A549 (cell line): Measurements from ENCODE around the gene PYGM. TPM values are rescaled to one million over a fixed set of nuclear protein-coding genes. Genes with fewer than 3 reads are reported as not detected.

Experiments used
- ATAC-seq, 2 experiments: fragments of 200-7000 bp in 1 of 2; fragments of >200 bp in 1 of 2; cut with Nextera tagmentation in 1 of 2; cut with Tn5 transposase in 1 of 2; 3 replicates each; pipeline versions ENCODE4 v1.8.0 to v1.9.1; 2018 to 2020; ENCODE audit warnings: mild to moderate bottlenecking in 1 of 2, moderate library complexity in 1 of 2
- CTCF ChIA-PET: fragments of 300-600 bp; sonication (Branson Sonifier 250); formaldehyde crosslinking; extraction: SDS; loops from one replicate; lab custom pipeline; 2021; ENCODE audit warnings: antibody characterized with exemption, inconsistent platforms; lab: Yijun Ruan, JAX
- POLR2A ChIA-PET: fragments of 350-600 bp; formaldehyde crosslinking; extraction: SDS; loops from one replicate; lab custom pipeline; 2021; ENCODE audit warnings: antibody characterized with exemption, inconsistent platforms; lab: Yijun Ruan, JAX
- DNase-seq, 2 experiments: peaks; one replicate each; pipeline versions ENCODE4 v3.0.0 to v3.0.0-alpha.2; 2011 to 2016; ENCODE audit warnings: low read depth in 1 of 2, low spot score in 1 of 2
- FAIRE-seq: peaks from 2 replicates; lab custom pipeline; 2011; peaks lifted over from hg19 to GRCh38; lab: Jason Lieb, UNC
- H3K27ac ChIP-seq, 2 experiments: fragments of >200 bp; sonication (Bioruptor Twin); formaldehyde crosslinking; 3 replicates each; pipeline ENCODE4 v1.5.1; 2016 to 2017
- H3K4me1 ChIP-seq: fragments of >200 bp; sonication (Bioruptor Twin); formaldehyde crosslinking; 3 replicates; pipeline ENCODE4 v1.6.1; 2016
- H3K4me2 ChIP-seq: fragments of >200 bp; sonication (Bioruptor Twin); formaldehyde crosslinking; 3 replicates; pipeline ENCODE4 v1.6.1; 2016
- H3K4me3 ChIP-seq: fragments of >200 bp; sonication (Bioruptor Twin); formaldehyde crosslinking; 3 replicates; pipeline ENCODE4 v1.5.1; 2016
- H3K9me3 ChIP-seq: fragments of >200 bp; sonication (Bioruptor Twin); formaldehyde crosslinking; 3 replicates; pipeline ENCODE4 v1.6.1; 2016
- CEBPB ChIP-seq, 2 experiments: fragments of >200 bp in 1 of 2; sonication (Bioruptor Twin) in 1 of 2; formaldehyde crosslinking in 1 of 2; IDR thresholded peaks; 2 replicates each; pipeline ENCODE4 v1.6.1; 2012 to 2016
- CHD4 ChIP-seq: fragments of 200-600 bp; sonication (generic); IDR thresholded peaks from 2 replicates; pipeline ENCODE4 v1.6.1; 2016; ENCODE audit warnings: antibody characterized with exemption, mild to moderate bottlenecking, borderline replicate concordance
- EP300 ChIP-seq, 2 experiments: fragments of >200 bp; sonication (Bioruptor Twin); formaldehyde crosslinking; IDR thresholded peaks; 2 replicates in 1 of 2; 3 replicates in 1 of 2; pipeline ENCODE4 v1.6.1; 2016 to 2017
- FOSB ChIP-seq: fragments of 250-450 bp; sonication (Bioruptor Pico); IDR thresholded peaks from 2 replicates; pipeline ENCODE4 v1.5.0; 2020; ENCODE audit warnings: mild to moderate bottlenecking, moderate library complexity
- FOSL2 ChIP-seq, 2 experiments: fragments of 450-650 bp in 1 of 2; fragments of >200 bp in 1 of 2; sonication (Bioruptor Twin) in 1 of 2; formaldehyde crosslinking; IDR thresholded peaks; 2 replicates each; pipeline versions ENCODE4 v1.5.0 to v1.6.1; 2016 to 2020; ENCODE audit warnings: mild to moderate bottlenecking in 1 of 2, moderate library complexity in 1 of 2
- FOXS1 ChIP-seq: fragments of 250-450 bp; sonication (Bioruptor Pico); IDR thresholded peaks from 2 replicates; pipeline ENCODE4 v1.5.0; 2020; ENCODE audit warnings: mild to moderate bottlenecking, moderate library complexity
- GATA3 ChIP-seq: IDR thresholded peaks from 2 replicates; pipeline ENCODE4 v1.6.1; 2012; ENCODE audit warnings: borderline replicate concordance
- HDAC2 ChIP-seq: fragments of 200-600 bp; sonication (generic); IDR thresholded peaks from 2 replicates; pipeline ENCODE4 v1.6.1; 2016
- HOXB13 ChIP-seq: fragments of 250-450 bp; sonication (Bioruptor Pico); IDR thresholded peaks from 2 replicates; pipeline ENCODE4 v1.5.0; 2020; ENCODE audit warnings: low read depth, mild to moderate bottlenecking, moderate library complexity
- KDM5A ChIP-seq: fragments of 200-600 bp; sonication (generic); IDR thresholded peaks from 2 replicates; pipeline ENCODE4 v1.6.1; 2016; ENCODE audit warnings: antibody characterized with exemption, mild to moderate bottlenecking
- MAFK ChIP-seq: fragments of 450-650 bp; IDR thresholded peaks from 2 replicates; pipeline ENCODE4 v1.6.1; 2014; ENCODE audit not compliant: partially characterized antibody
- NFE2L2 ChIP-seq: fragments of 150-350 bp; conservative IDR thresholded peaks from 2 replicates; pipeline ENCODE4 v1.6.1; 2014; ENCODE audit warnings: low read length
- NPAS2 ChIP-seq: fragments of 250-450 bp; sonication (Bioruptor Pico); IDR thresholded peaks from 2 replicates; pipeline ENCODE4 v1.8.0; 2022; ENCODE audit warnings: mild to moderate bottlenecking, moderate library complexity, borderline replicate concordance
- NR3C1 ChIP-seq: fragments of >200 bp; sonication (Bioruptor Twin); formaldehyde crosslinking; IDR thresholded peaks from 3 replicates; pipeline ENCODE4 v1.6.1; 2017
- PHF8 ChIP-seq: fragments of 200-600 bp; sonication (generic); IDR thresholded peaks from 2 replicates; pipeline ENCODE4 v1.6.1; 2016; ENCODE audit warnings: low read depth, mild to moderate bottlenecking, antibody characterized with exemption, moderate library complexity, borderline replicate concordance
- POLR2A ChIP-seq: IDR thresholded peaks from 2 replicates; pipeline ENCODE4 v1.6.1; 2012; ENCODE audit warnings: mild to moderate bottlenecking, low read length
- RARB ChIP-seq: fragments of 250-450 bp; sonication (Bioruptor Pico); IDR thresholded peaks from 2 replicates; pipeline ENCODE4 v1.8.0; 2021; ENCODE audit warnings: mild to moderate bottlenecking, moderate library complexity
- RCOR1 ChIP-seq: fragments of 150-350 bp; IDR thresholded peaks from 2 replicates; pipeline ENCODE4 v1.6.1; 2014; ENCODE audit warnings: antibody characterized with exemption, low read length, low read depth
- RNF2 ChIP-seq: fragments of 200-600 bp; sonication (generic); IDR thresholded peaks from 2 replicates; pipeline ENCODE4 v1.6.1; 2016; ENCODE audit warnings: low read depth, mild to moderate bottlenecking, antibody characterized with exemption, moderate library complexity, borderline replicate concordance
- SREBF2 ChIP-seq: fragments of 450-650 bp; IDR thresholded peaks from 2 replicates; pipeline ENCODE4 v1.6.1; 2014; ENCODE audit warnings: mild to moderate bottlenecking, moderate library complexity
- TP53 ChIP-seq: fragments of 250-450 bp; sonication (Bioruptor Pico); IDR thresholded peaks from 2 replicates; pipeline ENCODE4 v1.5.0; 2021; ENCODE audit warnings: mild to moderate bottlenecking, moderate library complexity
- ZC3H11A ChIP-seq: fragments of 450-650 bp; IDR thresholded peaks from 2 replicates; pipeline ENCODE4 v1.6.1; 2014; ENCODE audit warnings: antibody characterized with exemption, mild to moderate bottlenecking
- WGBS: methylation state at CpG from one replicate; pipeline ENCODE4 v1.1.6; 2017; ENCODE audit errors: missing lambda C conversion rate; 5-methylcytosine and 5-hydroxymethylcytosine counted together
- polyA plus RNA-seq, 4 experiments: library from polyadenylated mRNA; depleted of rRNA in 3 of 4; stranded (reverse); fragments of >200 nt; fragmentation: RNase III in 1 of 4; extraction: RNeasy Plus Mini Kit Qiagen cat#74134 plus additional on column Dnase treatment in 1 of 4; gene quantifications; 2 replicates in 3 of 4; 3 replicates in 1 of 4; pipeline ENCODE4 v1.2.3, GENCODE V29; 2011 to 2017
- TF ChIP-seq, protein P1 (sequence below): IDR thresholded peaks from 2 replicates; pipeline ENCODE4 v1.6.1; 2012; ENCODE audit warnings: low read depth, borderline replicate concordance
- TF ChIP-seq, protein P2 (sequence below): fragments of 450-650 bp; IDR thresholded peaks from 2 replicates; pipeline ENCODE4 v1.6.1; 2014; ENCODE audit warnings: antibody characterized with exemption
- TF ChIP-seq, protein P3 (sequence below): fragments of >200 bp; sonication (Bioruptor Twin); formaldehyde crosslinking; IDR thresholded peaks from 3 replicates; pipeline ENCODE4 v1.6.1; 2016
- TF ChIP-seq, protein P4 (sequence below): fragments of >200 bp; sonication (Bioruptor Twin); formaldehyde crosslinking; IDR thresholded peaks from 2 replicates; pipeline ENCODE4 v1.6.1; 2016

Gene PYGM
- polyA plus RNA-seq, 2 of the 4 experiments (the other 2 are of a cell fraction), result 0.22 to 0.23 TPM

DNA sequence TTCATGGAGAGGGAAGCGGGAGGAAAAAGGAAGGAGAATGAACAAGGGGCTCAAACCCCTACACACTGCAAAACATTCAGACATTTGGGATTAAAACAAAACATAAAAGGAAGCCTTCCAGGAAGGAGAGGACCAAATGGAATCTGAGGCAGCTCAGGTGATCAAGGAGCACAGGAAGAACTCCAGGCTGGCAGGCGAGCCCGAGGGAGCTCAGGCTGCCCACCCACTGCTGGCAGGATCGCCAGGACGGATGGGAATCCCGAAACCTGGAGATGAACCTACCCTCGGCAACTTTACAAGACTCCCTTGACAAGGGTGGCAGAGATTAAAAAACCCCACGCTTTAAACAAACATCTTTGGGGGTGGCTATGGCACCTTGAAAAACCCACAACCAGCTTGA, 5.0 kb upstream of the PYGM start:
- H3K4me2 ChIP-seq, result no peak overlapping the region
- no peak for FAIRE-seq
- ATAC-seq, result no peak
- no peak overlapping the region for H3K4me3 ChIP-seq
- WGBS, result 94% methylated on average over 8 of the region's 8 CpGs
- TF ChIP-seq CEBPB (IDR thresholded peaks at IDR 0.05) (no peak), RNF2 (no peak), EP300 (IDR thresholded peaks at IDR 0.05) (no peak), NPAS2 (no peak), KDM5A (no peak), FOSB (CRISPR knock-in tag) (no peak), POLR2A (no peak), RCOR1 (no peak), HDAC2 (no peak), FOXS1 (CRISPR knock-in tag) (no peak), CHD4 (no peak), MAFK (no peak), GATA3 (no peak)
- TF ChIP-seq, protein P1, sequence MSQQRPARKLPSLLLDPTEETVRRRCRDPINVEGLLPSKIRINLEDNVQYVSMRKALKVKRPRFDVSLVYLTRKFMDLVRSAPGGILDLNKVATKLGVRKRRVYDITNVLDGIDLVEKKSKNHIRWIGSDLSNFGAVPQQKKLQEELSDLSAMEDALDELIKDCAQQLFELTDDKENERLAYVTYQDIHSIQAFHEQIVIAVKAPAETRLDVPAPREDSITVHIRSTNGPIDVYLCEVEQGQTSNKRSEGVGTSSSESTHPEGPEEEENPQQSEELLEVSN, result no peak
- TF ChIP-seq, protein P2, sequence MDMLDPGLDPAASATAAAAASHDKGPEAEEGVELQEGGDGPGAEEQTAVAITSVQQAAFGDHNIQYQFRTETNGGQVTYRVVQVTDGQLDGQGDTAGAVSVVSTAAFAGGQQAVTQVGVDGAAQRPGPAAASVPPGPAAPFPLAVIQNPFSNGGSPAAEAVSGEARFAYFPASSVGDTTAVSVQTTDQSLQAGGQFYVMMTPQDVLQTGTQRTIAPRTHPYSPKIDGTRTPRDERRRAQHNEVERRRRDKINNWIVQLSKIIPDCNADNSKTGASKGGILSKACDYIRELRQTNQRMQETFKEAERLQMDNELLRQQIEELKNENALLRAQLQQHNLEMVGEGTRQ, result no peak
- TF ChIP-seq, protein P3, sequence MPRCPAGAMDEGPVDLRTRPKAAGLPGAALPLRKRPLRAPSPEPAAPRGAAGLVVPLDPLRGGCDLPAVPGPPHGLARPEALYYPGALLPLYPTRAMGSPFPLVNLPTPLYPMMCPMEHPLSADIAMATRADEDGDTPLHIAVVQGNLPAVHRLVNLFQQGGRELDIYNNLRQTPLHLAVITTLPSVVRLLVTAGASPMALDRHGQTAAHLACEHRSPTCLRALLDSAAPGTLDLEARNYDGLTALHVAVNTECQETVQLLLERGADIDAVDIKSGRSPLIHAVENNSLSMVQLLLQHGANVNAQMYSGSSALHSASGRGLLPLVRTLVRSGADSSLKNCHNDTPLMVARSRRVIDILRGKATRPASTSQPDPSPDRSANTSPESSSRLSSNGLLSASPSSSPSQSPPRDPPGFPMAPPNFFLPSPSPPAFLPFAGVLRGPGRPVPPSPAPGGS, result no peak
- TF ChIP-seq, all 56 proteins: peak for 0
- Histone ChIP-seq H3K27ac (no peak overlapping the region), H3K9me3 (no peaks in the 10 kb centered on the region), H3K4me1 (peaks cover 5% of the 10 kb centered on the region; the same call in 1 of the 3 replicates)
- ChIA-PET CTCF (interaction anchor here (0.7 to 7.1 kb wide), 5 partner anchors 12 to 21 kb away, joined by 3 to 73 read pairs (median 4); partner anchors contain the start of genes RASGRP2 and SF1), POLR2A (no interaction called here)
- DNase-seq, result no peak

DNA sequence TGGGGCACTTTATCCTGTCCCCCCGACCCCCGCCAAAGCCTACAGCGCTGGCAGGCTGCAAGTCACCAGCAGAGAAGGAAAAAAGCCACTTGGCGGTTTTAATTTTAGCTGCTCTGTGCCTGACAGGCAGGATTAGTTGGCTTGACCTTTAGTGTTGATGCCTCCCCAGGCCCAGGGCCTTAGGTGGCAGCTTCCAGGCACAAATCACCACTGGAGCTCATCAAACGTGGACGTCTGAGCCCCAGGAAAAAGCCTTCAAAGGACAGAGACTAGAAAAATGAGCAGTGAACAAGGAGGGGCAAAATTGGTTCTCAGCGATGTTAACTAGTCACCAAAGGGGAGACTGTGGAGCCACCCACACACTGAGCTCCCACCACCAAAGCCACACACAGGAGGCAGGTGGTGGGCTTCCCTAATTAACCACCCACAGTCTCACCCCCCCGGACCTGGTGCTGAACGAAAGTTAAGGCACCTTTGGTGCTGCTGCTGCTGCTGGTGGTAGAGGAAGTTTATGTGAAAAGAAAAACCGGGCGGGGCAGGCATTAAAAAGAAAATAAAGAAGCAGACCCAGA, 4.4 kb upstream of the PYGM start:
- Histone ChIP-seq H3K27ac (no peak overlapping the region), H3K4me2 (no peak overlapping the region), H3K9me3 (no peaks in the 10 kb centered on the region), H3K4me3 (no peak overlapping the region), H3K4me1 (peaks cover 5% of the 10 kb centered on the region; the same call in 1 of the 3 replicates)
- FAIRE-seq (no peak), ATAC-seq (no peak), DNase-seq (no peak)
- ChIA-PET POLR2A (no interaction called here), CTCF (interaction anchor here (0.8 to 7.1 kb wide), 5 partner anchors 8 to 75 kb away, joined by 3 to 73 read pairs (median 7); partner anchors contain the start of genes RASGRP2 and SF1)
- 90% methylated on average over 11 of the region's 11 CpGs for WGBS
- TF ChIP-seq SREBF2 (no peak), CHD4 (no peak), ZC3H11A (no peak), NFE2L2 (no peak), TP53 (no peak), FOSL2 (IDR thresholded peaks at IDR 0.05) (no peak), FOSL2 (CRISPR knock-in tag; IDR thresholded peaks at IDR 0.05) (no peak), NR3C1 (no peak), CEBPB (IDR thresholded peaks at IDR 0.05) (no peak), RNF2 (no peak), PHF8 (no peak), RARB (CRISPR knock-in tag) (no peak), HOXB13 (CRISPR knock-in tag) (no peak)
- TF ChIP-seq, protein P4, sequence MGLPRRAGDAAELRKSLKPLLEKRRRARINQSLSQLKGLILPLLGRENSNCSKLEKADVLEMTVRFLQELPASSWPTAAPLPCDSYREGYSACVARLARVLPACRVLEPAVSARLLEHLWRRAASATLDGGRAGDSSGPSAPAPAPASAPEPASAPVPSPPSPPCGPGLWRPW, result no peak
- TF ChIP-seq, protein P2, result no peak
